ENCODE results near the gene RCHY1.
"Not testable (repeated sequence)": the region's sequence is repeated elsewhere in the genome, so short reads cannot be mapped to it uniquely, and the experiment has no call there.

- TF ChIP-seq, protein P1, sequence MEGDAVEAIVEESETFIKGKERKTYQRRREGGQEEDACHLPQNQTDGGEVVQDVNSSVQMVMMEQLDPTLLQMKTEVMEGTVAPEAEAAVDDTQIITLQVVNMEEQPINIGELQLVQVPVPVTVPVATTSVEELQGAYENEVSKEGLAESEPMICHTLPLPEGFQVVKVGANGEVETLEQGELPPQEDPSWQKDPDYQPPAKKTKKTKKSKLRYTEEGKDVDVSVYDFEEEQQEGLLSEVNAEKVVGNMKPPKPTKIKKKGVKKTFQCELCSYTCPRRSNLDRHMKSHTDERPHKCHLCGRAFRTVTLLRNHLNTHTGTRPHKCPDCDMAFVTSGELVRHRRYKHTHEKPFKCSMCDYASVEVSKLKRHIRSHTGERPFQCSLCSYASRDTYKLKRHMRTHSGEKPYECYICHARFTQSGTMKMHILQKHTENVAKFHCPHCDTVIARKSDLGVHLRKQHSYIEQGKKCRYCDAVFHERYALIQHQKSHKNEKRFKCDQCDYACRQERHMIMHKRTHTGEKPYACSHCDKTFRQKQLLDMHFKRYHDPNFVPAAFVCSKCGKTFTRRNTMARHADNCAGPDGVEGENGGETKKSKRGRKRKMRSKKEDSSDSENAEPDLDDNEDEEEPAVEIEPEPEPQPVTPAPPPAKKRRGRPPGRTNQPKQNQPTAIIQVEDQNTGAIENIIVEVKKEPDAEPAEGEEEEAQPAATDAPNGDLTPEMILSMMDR (IDR thresholded peaks at IDR 0.05), result not testable (repeated sequence)
- not testable (repeated sequence) for TF ChIP-seq POLR2A (IDR thresholded peaks at IDR 0.05)
Measured at GRCh38 chr4:75537308-75537707, 23.1 kb upstream of the RCHY1 start.
